Measurements from ENCODE around the gene DLG3. TPM values are rescaled to one million over a fixed set of nuclear protein-coding genes. Genes with fewer than 3 reads are reported as not detected.
A peak's percentile ranks its signal among the peaks of the same experiment; 100 is the strongest.

DLG3 gene
- total and polyA plus RNA-seq, 2 of the 8 experiments (the other 6 are each of a cell fraction or from before 2014, with no cell fraction given): 29.2 to 63.8 TPM

GRCh38 chrX:70444946-70445656, 466 bp downstream of the DLG3 start:
- Histone ChIP-seq H3K9ac (replicated peaks in 1 of 4; ENCODE audit: extremely low read depth in 1 of 4, low read depth in 3 of 4, low read length in 3 of 4) (no peak overlapping the region), H2BK120ac (replicated peaks; ENCODE audit: low read depth, low read length) (no peak overlapping the region), H4K8ac (ENCODE audit: extremely low read depth, insufficient read depth, low read length) (no peak overlapping the region; the same call in none of the 2 replicates), H3K27ac (ENCODE audit: low read depth, low read length) (no peak overlapping the region), H2BK15ac (ENCODE audit: low read length) (no peak overlapping the region), H3K4ac (replicated peaks; ENCODE audit: insufficient read length, low read depth, low read length) (no peak overlapping the region), H3K9me3 (ENCODE audit: insufficient read depth in 2 of 2, low read depth in 1 of 2, low read length in 1 of 2) (no peaks in the 10 kb centered on the region), H4K5ac (ENCODE audit: insufficient read length, low read depth, low read length) (no peak overlapping the region), H3K4me3 (ENCODE audit: extremely low read depth in 1 of 4, insufficient read depth in 2 of 4, low read depth in 3 of 4, low read length in 4 of 4) (peak overlapping the region; percentile 2 to 54 (median 10); a peak in 4 of 8 replicates), H3K4me2 (ENCODE audit: insufficient read depth in 1 of 2, low read depth in 2 of 2, low read length in 2 of 2) (peak overlapping the region; percentile 60 to 68), H2BK5ac (ENCODE audit: low read depth, low read length) (no peak overlapping the region), H4K91ac (replicated peaks; ENCODE audit: insufficient read length, low read length) (no peak overlapping the region), H3K4me1 (replicated peaks in 1 of 4; ENCODE audit: control insufficient read depth in 3 of 4, insufficient read depth in 4 of 4, low read length in 3 of 4) (no peaks in the 10 kb centered on the region; a peak in 1 of 7 replicates), H2AK5ac (ENCODE audit: low read depth, low read length) (no peak overlapping the region), H2AFZ (ENCODE audit: low read length) (no peak overlapping the region), H3K23me2 (ENCODE audit: low read depth, low read length) (no peaks in the 10 kb centered on the region; the same call in 1 of the 2 replicates), H3K79me2 (ENCODE audit: control insufficient read depth in 1 of 2, insufficient read depth in 2 of 2, low read length in 2 of 2) (no peaks in the 10 kb centered on the region), H3K79me1 (ENCODE audit: low read depth, low read length) (no peaks in the 10 kb centered on the region), H3K14ac (ENCODE audit: insufficient read length) (no peak overlapping the region), H3K56ac (replicated peaks; ENCODE audit: insufficient read length, low read depth, low read length) (no peak overlapping the region), H2BK12ac (ENCODE audit: low read depth, low read length) (no peak overlapping the region), H4K20me1 (replicated peaks in 1 of 2; ENCODE audit: control insufficient read depth in 1 of 2, insufficient read depth in 2 of 2, low read length in 2 of 2) (no peaks in the 10 kb centered on the region), H3K27me3 (replicated peaks in 1 of 4; ENCODE audit: control insufficient read depth in 3 of 4, extremely low read depth in 1 of 4, insufficient read depth in 3 of 4, low read length in 3 of 4) (peaks cover 0 to 12% (median 10%) of the 10 kb centered on the region in 4 experiments; a peak in 4 of 7 replicates), H3K36me3 (ENCODE audit: control insufficient read depth in 2 of 4, insufficient read depth in 4 of 4, low read length in 3 of 4) (no peaks in the 10 kb centered on the region), H2BK20ac (ENCODE audit: low read length) (no peak overlapping the region), H3K18ac (ENCODE audit: extremely low read depth, low read length) (no peak overlapping the region), H3K23ac (ENCODE audit: insufficient read length) (no peak overlapping the region)
- ChIA-PET CTCF (ENCODE audit: partially characterized antibody) (interaction anchor here (1.7 kb wide), 1 partner anchor 10 kb away, joined by 11 read pairs; no protein-coding TSS in a partner anchor), POLR2A (ENCODE audit: partially characterized antibody) (interaction anchor here (3.0 kb wide), 1 partner anchor 10 kb away, joined by 22 read pairs; no protein-coding TSS in a partner anchor)
- 10% methylated on average over 20 of the region's 61 CpGs; no CpG with 5 or more reads in 1 of the 2 experiments for WGBS, 2 experiments (ENCODE audit: extremely low coverage in 1 of 2, insufficient coverage in 1 of 2, insufficient read length in 1 of 2, insufficient replicate concordance in 2 of 2, low coverage in 1 of 2, low lambda C conversion rate in 2 of 2, missing lambda C conversion rate in 1 of 2)
- DNase-seq (ENCODE audit: low read depth in 1 of 2, low spot score in 2 of 2): no peak
- no peak for FAIRE-seq
- TF ChIP-seq KDM4A (IDR thresholded peaks at IDR 0.05; ENCODE audit: low read depth, low read length, severe bottlenecking) (peak; percentile 14), SIX5 (IDR thresholded peaks at IDR 0.05; ENCODE audit: low read depth, low read length) (no peak)
